Measurements from ENCODE around the gene CYLC2. TPM values are rescaled to one million over a fixed set of nuclear protein-coding genes. Genes with fewer than 3 reads are reported as not detected.

CYLC2 gene, protein sequence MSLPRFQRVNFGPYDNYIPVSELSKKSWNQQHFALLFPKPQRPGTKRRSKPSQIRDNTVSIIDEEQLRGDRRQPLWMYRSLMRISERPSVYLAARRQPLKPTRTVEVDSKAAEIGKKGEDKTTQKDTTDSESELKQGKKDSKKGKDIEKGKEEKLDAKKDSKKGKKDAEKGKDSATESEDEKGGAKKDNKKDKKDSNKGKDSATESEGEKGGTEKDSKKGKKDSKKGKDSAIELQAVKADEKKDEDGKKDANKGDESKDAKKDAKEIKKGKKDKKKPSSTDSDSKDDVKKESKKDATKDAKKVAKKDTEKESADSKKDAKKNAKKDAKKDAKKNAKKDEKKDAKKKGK
- total RNA-seq (2014; rRNA removed; shearing (Covaris generic)) = not detected in 2 replicates

DNA sequence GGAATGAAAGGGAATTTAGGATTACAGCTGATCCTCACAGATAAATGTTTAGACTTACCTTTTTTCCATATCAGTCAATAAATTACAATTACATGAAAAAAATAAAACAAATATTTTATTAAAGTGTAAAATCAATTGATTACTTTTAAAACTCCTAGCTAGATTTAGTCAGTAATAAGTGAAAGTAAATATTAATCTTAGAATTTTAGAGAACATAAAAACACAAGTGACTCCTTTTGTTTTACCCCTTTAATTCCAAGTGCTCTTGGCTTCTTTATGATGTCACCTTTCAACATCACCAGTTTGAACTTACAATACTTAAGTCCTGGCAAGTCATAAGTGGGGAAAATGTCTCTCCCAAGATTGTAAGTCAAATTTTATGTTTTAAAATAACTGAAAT lies at the start of gene CYLC2:
CYLC2 (plus strand) TSS at position 301 of the 400 bp plus-strand sequence; CDS start at position 349, 48 bp downstream.
- DNase-seq (ENCODE audit: low read depth) = no peak

DNA sequence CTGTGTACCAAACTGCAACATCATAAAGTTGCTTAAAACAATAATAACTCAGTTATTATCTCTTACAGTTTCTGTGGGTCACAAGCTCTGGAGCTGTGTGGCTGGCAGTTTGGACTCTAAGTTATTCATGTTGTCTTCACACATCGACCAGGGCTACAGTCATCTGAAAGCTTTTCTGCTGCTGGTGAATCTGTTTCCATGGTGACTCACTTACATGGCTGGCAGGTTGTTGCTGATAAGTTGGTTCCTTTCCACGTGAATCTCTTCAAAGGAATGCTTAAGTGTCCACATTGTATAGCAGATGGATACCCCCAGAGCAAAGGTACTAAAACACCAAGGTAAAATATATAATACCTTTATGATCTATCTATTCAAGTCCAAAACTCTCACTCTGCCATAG lies 44.8 kb upstream of the CYLC2 start:
- DNase-seq (ENCODE audit: low read depth) = peak; percentile 0

DNA sequence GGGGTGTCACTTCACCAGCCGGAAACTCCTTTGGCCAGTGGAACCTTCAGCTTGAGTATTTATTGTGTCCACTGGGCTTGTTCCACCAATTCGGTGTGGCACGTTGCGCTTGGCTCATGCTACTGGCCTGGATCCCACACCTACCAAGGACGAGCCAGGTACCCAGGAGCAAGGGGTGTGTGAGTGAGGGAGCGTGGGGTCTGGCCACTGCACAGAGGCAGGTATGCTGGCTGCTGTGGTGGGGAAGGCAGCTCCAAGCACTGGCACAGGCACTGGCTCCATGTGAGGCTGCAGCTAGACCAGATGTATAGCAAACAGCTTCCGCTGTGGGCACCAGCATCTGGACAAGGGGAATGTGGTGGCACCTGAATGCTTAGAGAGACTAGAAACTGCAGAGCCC lies 28.1 kb upstream of the CYLC2 start:
- DNase-seq (ENCODE audit: low read depth) = no peak

DNA sequence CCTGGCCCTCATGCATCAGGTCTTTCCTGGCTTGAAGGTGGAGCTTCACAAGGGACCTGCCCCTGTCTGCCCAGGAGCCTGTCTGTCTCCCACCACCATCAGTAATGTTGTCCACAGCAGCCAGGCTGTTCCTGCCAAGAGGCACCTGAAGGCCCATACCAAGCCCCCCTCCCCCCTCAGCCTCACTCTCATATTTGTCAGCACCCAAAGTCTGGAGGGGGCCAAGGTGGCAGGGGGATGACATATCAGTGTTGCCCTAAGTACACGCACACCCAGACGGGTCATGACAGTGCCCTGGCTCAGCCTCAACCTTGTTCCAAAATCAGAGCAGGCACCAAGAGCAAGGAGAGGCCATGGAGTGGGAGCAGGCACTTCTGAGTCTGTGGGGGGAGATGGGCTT lies 27.2 kb upstream of the CYLC2 start:
- no peak for DNase-seq (ENCODE audit: low read depth)

DNA sequence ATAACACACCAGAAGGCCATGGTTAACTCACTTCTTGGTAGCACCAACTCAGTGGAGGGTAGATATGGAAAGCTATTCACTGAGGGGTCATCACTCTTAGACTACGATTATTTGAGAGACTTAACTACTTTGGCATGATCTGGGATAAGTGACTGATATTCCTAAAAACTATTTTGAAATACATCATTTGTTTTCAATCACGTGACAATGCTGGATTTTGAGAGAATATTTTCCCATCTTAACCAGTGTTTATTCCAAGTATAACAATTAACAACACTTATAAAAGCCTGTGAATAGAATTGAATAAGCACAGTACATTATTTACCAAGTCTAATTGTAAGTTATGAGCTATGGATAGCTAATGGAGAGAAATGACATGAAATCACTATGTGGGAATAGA lies 22.4 kb upstream of the CYLC2 start:
- DNase-seq (ENCODE audit: low read depth) = no peak

DNA sequence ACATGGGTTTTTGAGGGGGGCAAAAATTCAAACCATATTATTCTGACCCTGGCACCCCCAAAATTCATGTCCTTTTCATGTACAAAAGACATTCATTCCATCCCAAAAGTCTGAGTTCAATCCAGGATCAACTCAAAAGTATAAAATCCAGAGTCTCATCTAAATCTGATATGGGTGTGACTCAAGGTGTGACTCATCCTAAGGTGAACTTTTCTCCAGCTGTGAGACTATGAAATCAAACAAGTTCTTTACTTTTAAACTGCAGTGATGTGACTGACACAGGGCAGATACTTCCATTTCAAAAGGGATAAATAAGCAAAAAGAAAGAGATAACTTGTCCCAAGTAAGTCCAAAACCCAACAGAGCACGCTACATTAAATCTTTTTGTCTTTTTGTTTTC lies 20.6 kb upstream of the CYLC2 start:
- DNase-seq (ENCODE audit: low read depth) = peak; percentile 7

DNA sequence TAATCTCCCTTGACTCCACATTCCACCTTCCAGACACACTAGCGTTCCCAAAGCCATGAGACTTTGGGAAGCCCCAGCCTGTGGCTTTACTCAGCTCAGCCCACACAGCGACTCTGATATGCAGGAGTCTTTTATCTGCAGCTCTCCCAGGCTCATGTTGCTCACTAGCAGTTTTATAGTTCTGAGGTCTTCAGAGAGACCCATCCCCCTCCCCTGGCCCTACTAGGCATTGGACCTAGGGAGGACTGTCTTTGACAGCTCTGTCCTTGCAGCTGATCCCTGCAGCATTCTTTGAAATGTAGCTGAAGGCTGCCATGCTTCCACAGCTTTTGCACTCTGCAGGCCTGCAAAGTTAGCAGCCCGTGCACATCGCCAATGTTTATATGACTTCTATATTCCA lies 19.9 kb upstream of the CYLC2 start:
- DNase-seq (ENCODE audit: low read depth) = no peak

DNA sequence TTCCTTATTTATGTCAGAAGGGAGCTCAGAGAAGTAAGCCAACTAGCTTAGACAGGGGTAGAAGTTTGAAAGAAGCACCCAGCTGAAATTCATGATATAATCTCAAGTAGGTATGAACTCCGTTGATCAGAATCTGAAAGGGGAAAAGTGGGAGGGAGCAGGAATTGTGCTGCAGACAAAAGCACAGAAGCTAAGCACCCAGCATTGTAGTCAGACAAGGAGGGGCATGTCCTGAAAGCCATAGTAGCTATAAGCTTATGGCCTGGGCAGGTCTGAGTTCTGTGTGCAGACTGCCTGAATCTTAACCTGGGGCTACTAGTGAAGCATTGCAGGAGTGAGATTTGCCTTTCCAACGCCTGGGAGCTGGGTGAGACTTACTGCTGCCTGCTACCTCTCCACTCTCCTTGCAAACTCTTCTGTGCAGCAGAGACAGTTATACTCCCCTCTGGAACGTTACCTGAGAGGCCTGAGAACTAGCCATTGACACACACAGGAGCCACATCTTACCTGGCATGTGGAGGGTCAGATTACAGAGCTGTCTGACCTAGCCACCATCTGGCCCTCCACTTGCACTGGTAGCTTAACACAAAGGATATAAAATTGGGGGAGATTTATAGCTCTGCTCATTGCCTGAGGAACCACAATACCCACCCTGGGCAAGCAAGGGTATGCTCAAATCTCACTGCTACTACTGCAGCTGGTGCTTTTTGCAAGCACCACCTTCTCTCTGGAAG lies 9.8 kb upstream of the CYLC2 start:
- no peak for DNase-seq (ENCODE audit: low read depth)

DNA sequence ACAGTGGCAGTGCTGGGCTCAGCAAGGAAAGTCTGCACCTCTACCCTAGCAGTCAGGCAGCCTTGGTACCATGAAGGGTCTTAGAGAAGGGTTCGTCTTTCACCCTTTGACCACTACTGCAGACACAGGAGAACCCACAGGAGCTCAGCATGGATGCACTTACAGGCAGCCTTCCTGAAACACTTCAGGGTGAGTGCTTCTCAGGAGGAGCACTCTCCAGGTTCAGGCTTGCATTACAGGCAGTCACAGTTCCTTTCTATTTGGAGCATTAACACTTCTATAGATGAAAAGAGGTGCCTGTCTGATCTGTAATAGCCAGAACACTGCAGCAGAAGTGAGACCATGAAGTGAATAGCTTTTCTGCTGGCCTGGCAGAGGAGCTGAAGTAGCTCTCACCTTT lies 8.7 kb upstream of the CYLC2 start:
- DNase-seq (ENCODE audit: low read depth) = no peak

DNA sequence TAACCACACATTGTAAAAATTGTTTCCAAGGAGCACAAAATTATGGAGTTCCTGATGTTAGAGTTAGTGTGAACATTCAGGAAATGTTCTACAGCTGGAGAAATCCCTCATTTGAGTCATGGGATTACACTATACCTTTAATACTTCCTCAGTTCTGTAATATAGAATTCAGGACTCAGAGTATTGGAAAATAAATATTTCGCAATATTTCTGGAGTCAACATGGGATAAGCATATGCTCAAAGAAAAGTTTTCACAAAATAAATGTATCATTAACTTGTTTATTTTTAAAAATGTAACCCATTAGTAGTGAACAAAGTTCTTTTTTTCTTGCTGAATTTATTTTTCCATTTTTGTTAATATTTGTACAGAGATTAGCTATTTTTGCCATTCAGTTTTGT lies 8.6 kb downstream of the CYLC2 start:
- DNase-seq (ENCODE audit: low read depth) = no peak

DNA sequence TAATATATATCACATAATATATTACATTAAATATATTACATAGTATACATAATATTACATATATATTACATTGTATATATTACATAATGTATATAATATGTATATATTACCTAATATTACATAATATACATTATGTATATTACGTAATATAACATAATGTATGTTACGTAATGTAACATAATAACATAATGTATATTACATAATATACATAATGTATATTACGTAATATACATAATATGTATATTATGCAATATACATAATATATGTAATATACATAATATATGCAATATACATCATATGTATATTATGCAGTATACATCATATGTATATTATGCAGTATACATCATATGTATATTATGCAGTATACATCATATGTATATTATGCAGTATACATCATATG lies 19.1 kb downstream of the CYLC2 start:
- no peak for DNase-seq (ENCODE audit: low read depth)

DNA sequence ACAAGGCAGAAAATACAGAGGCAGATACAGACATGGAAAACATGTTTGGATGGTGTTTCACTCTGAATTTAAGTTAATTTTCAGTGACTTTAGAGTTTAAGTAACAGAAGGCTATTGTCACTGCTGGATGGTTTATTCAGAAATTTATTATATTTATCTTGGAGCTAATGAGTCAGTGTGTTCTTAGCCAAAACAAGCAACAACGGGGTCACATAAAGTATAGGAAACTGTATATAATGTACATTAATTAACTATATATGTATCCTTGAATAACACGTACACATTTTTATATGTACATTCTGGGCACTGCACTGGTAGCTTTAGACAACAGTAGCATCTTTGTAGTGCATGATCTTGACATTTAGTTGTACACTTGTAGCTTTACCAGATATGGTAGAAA lies 30.7 kb downstream of the CYLC2 start:
- no peak for DNase-seq (ENCODE audit: low read depth)

DNA sequence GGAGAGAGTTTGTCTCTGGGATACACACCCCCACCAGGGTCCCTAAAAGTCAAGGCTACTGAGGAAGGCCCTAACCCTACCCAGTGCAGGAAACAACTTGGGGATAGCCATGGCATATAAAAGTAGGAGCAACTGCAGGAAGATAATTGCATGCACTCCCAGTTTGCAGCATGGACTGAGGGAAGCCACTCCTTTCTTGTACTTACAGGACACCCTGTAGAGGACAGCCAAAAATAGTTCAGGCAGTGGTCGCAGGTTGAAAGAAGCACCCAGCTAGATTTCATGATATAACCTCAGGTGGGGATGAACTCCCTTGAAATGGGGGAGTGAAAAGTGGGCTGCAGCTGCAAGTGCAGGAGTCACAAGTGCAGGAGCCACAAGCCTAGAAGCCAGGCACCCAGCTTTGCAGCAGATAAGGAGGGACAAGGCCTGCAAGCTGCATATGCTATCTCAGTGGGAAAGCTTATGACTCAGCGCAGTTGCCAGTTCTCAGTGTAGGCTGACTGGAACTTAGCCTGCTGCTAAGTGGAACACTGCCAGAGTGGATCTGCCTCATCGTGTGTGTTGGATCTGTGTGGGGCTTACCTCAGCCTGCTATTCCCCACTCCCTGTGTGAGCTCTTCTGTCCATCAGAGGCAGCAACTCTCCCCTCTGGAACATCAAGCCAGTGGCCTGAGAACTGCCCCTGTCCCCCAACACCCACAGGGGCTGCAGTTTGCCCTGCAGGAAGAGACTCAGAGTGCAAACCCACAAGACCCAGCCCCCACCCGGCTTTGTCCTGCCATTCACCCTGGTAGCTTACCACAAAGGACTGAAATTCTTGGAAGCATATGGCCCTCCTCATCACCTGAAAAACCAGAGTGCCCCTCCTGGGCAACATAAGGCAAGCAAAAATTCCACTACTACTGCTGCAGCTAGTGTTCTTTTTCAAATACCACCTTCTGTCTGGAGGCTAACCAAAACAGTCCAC lies 42.7 kb downstream of the CYLC2 start:
- DNase-seq (ENCODE audit: low read depth) = peak; percentile 3

DNA sequence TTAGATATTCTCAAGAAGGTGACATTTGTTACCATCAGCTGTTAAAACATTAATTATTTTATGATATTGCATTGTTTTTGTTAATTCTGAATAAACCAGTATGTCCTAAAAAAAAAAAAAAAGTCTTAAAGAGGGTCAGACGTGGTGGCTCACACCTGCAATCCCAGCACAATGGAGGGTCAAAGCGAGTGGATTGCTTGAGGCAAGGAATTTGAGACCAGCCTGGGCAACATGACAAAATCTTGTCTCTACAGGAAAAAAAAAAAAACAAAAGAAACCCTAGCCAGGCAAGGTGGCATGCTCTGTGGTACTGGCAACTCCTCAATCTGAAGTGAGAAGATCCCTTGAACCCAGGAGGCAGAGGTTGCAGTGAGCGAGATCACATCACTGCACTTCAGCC lies 46.8 kb downstream of the CYLC2 start:
- DNase-seq (ENCODE audit: low read depth) = no peak
